Fibroblast of peridontal ligament (primary cell): Measurements from ENCODE around the gene APCDD1.
"Not testable (repeated sequence)": the region's sequence is repeated elsewhere in the genome, so short reads cannot be mapped to it uniquely, and the experiment has no call there.

Source experiments
- DNase-seq: peaks from one replicate; pipeline ENCODE4 v3.0.0-alpha.2; 2010; ENCODE audit errors: extremely low read depth

The APCDD1 gene

GRCh38 chr18:10525697-10526560 lies 71.5 kb downstream of the APCDD1 start, which contains the start of gene NAPG:
Gene NAPG (plus strand): TSS chr18:10526027. CDS start chr18:10526103, 76 bp downstream.
- DNase-seq = peak; percentile 91

- DNase-seq = no peak
These were observed 72.1 kb downstream of the APCDD1 start for GRCh38 chr18:10526561-10526949.

- DNase-seq = no peak
These were observed 74.0 kb downstream of the APCDD1 start for GRCh38 chr18:10528439-10528838.

- no peak for DNase-seq
These were observed 75.6 kb downstream of the APCDD1 start for GRCh38 chr18:10530002-10530401.

DNA sequence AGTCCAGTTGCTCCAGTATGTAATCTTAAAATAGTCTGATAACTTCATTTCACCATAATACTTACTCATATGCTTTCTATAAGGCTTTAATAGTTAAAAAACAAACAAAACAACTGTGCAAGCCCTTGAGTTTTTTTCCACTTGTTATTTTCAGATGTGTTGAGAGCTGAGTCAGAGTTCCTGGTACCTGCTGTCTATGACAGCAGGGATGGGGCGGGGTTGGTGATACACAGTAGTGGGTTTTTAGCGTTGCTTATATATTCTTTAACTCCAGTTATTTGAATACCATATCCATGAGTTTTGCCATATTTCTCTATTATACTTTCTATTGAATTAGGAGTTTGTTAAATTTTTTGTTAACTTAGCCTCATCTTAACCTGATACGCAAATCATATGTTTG lies 76.4 kb downstream of the APCDD1 start:
- DNase-seq = no peak

DNA sequence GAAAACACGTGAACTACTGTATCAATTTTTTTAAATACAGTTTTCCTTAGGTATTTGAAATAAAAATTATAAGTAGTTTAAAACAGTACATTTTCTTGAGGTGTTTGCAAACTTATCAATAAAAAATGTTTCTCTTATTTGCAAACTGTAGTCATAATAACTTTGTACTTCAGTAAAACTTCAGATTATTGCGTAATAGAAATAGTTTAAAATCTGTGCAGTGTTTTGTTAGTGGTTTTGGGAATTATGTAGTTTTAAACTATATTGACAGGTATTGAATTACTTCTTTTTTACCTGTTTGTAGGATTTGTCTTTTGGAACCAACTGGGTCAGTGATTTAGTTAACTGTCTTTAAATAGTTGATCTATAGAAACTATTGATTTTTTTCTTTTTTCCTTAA lies 78.7 kb downstream of the APCDD1 start:
- DNase-seq = no peak

DNA sequence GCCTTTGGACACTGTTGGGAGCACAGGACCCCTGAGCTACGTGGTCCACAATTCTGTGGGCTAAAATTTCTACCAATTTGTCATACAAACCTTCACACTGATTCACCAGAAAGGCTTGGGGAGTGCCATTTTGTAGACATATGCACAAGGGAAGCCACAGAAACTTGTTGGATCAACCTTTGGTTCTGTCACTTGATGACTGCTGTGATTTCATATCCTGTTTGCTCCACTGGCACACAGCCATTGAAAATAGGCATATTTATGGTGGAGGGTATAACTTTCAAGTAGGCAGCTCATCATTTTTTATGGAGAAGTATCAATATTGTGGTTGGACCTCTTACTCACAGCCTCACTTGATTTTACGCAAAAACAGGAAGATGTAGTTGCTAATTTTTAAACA lies 81.8 kb downstream of the APCDD1 start:
- no peak for DNase-seq

DNA sequence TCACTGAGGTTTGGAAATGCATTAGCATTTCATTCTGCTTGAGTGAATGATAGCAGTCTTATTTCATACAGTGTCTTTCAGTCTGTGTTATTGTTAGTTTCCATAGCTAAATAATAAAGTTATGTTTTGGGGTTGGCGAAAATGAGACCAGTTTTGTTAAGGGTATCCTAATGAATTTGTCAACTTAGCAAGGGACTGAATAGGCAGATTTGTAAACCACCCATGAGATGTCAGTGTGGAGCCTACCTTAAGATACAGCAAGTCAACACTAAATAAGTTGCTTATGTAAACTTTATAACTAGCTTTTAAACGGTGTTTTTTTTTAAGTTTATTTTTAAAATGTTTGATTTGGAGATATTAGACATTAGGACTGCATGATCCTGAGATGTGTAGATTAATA lies 83.3 kb downstream of the APCDD1 start:
- no peak for DNase-seq

- not testable (repeated sequence) for DNase-seq
These were observed 84.7 kb downstream of the APCDD1 start for GRCh38 chr18:10539124-10539523.
